ENCODE data around the gene NKX1-1.

The NKX1-1 gene

GRCh38 chr4:1413687-1414479 lies 7.6 kb upstream of the NKX1-1 start:
- Histone ChIP-seq H4K20me1 (ENCODE audit: low read depth, low read length) (no peaks in the 10 kb centered on the region), H3F3A (ENCODE audit: insufficient read depth) (no peaks in the 10 kb centered on the region), H3K4me2 (ENCODE audit: low read depth, low read length, poor library complexity, severe bottlenecking) (no peak overlapping the region), H3K9me2 (replicated peaks; ENCODE audit: insufficient read depth, low read length) (no peaks in the 10 kb centered on the region), H3K9me3 (ENCODE audit: insufficient read depth, low read length) (no peaks in the 10 kb centered on the region), H3K27ac (ENCODE audit: low read depth, low read length) (no peak overlapping the region), H2AFZ (ENCODE audit: low read depth, low read length, severe bottlenecking) (no peak overlapping the region), H3K27me3 (ENCODE audit: low read length) (no peaks in the 10 kb centered on the region), H3K4me3 (ENCODE audit: insufficient read depth, low read length, poor library complexity, severe bottlenecking) (no peak overlapping the region), H3K9ac (ENCODE audit: low read length) (no peak overlapping the region), H3K36me3 (ENCODE audit: low read length) (no peaks in the 10 kb centered on the region), H3K79me2 (ENCODE audit: insufficient read depth, low read length) (no peaks in the 10 kb centered on the region)
- TF ChIP-seq EZH2phosphoT487 (conservative IDR thresholded peaks at IDR 0.05; ENCODE audit: low read length): no peak
- TF ChIP-seq, protein P1, sequence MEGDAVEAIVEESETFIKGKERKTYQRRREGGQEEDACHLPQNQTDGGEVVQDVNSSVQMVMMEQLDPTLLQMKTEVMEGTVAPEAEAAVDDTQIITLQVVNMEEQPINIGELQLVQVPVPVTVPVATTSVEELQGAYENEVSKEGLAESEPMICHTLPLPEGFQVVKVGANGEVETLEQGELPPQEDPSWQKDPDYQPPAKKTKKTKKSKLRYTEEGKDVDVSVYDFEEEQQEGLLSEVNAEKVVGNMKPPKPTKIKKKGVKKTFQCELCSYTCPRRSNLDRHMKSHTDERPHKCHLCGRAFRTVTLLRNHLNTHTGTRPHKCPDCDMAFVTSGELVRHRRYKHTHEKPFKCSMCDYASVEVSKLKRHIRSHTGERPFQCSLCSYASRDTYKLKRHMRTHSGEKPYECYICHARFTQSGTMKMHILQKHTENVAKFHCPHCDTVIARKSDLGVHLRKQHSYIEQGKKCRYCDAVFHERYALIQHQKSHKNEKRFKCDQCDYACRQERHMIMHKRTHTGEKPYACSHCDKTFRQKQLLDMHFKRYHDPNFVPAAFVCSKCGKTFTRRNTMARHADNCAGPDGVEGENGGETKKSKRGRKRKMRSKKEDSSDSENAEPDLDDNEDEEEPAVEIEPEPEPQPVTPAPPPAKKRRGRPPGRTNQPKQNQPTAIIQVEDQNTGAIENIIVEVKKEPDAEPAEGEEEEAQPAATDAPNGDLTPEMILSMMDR (IDR thresholded peaks at IDR 0.05; ENCODE audit: insufficient read depth, low read length, poor library complexity, severe bottlenecking): no peak

DNA sequence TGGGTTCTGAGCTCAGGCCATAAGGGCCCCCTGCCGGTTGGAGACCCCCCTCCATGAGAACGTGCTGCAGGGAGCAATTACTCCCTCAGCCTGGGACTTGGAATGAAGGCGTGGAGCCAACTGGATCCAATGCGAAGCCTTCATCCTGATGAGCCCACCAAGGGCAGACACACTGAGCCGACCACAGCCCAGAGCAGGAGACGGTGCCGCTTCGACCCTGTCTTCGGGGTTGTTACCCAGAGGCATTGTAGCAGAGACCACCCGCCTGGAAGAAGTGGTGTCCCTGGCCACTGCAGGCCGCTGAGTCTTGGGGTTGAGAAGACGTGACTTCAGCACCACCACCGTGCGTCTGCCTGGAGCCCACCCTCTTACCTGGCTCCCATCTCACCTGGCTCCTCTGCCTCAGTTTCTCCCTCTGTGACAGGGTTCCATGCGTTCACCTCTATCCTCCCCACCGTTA lies 7.0 kb upstream of the NKX1-1 start:
- no peak overlapping the region for H3K9ac ChIP-seq (ENCODE audit: low read length)
- no peak overlapping the region for H3K4me3 ChIP-seq (ENCODE audit: insufficient read depth, low read length, poor library complexity, severe bottlenecking)
- TF ChIP-seq, protein P1 (IDR thresholded peaks at IDR 0.05; ENCODE audit: insufficient read depth, low read length, poor library complexity, severe bottlenecking): no peak
- no peak for TF ChIP-seq EZH2phosphoT487 (conservative IDR thresholded peaks at IDR 0.05; ENCODE audit: low read length)
- no peaks in the 10 kb centered on the region for H3F3A ChIP-seq (ENCODE audit: insufficient read depth)
- no peaks in the 10 kb centered on the region for H3K9me3 ChIP-seq (ENCODE audit: insufficient read depth, low read length)
- H3K4me2 ChIP-seq (ENCODE audit: low read depth, low read length, poor library complexity, severe bottlenecking): no peak overlapping the region
- H3K36me3 ChIP-seq (ENCODE audit: low read length): no peaks in the 10 kb centered on the region
- H3K9me2 ChIP-seq (replicated peaks; ENCODE audit: insufficient read depth, low read length): no peaks in the 10 kb centered on the region
- H4K20me1 ChIP-seq (ENCODE audit: low read depth, low read length): no peaks in the 10 kb centered on the region
- no peaks in the 10 kb centered on the region for H3K79me2 ChIP-seq (ENCODE audit: insufficient read depth, low read length)
- H3K27ac ChIP-seq (ENCODE audit: low read depth, low read length): no peak overlapping the region
- H2AFZ ChIP-seq (ENCODE audit: low read depth, low read length, severe bottlenecking): no peak overlapping the region
- no peaks in the 10 kb centered on the region for H3K27me3 ChIP-seq (ENCODE audit: low read length)

DNA sequence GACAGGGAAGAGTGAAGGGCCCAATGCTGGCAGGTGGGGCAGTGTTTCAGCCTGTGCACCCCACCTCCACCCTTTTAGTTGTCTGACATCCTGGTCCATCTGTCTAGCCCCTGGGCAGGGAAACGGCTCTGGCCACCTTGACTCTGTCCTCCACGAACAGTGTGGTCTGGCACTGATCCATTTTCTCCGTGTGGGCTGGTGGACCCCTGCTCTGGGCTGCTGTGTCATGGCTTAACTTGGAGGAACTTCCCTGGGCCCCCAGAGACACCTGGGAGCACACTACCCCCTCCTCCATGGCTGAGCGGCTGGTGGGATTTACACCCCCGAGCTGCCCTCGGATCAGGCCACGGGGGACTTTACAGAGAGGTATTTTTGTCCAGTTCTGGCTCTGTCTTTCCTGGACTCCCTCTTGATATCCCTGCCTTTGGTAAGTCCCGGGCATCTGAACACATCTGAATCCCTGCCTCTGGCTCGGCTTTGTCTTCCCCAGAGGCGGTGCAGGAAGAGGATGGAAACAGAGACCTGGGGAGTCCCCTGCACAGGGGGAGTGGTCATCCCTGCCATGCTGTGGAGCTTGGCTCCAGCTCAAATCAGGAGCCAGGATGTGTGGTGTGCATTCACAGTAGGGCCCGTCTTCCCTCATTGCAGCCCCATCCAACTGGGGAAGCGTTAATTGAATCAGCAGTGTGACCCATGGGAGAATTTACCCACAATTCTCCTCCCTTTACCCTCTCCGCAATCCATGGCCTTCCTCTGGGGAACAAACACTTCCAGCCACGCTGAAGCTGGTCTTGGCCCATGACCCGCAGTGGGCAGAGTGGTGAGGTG lies 6.3 kb upstream of the NKX1-1 start:
- no peaks in the 10 kb centered on the region for H3F3A ChIP-seq (ENCODE audit: insufficient read depth)
- no peak overlapping the region for H3K4me2 ChIP-seq (ENCODE audit: low read depth, low read length, poor library complexity, severe bottlenecking)
- no peak overlapping the region for H3K9ac ChIP-seq (ENCODE audit: low read length)
- no peaks in the 10 kb centered on the region for H3K9me2 ChIP-seq (replicated peaks; ENCODE audit: insufficient read depth, low read length)
- no peaks in the 10 kb centered on the region for H3K27me3 ChIP-seq (ENCODE audit: low read length)
- H3K79me2 ChIP-seq (ENCODE audit: insufficient read depth, low read length): no peaks in the 10 kb centered on the region
- H2AFZ ChIP-seq (ENCODE audit: low read depth, low read length, severe bottlenecking): no peak overlapping the region
- no peaks in the 10 kb centered on the region for H3K36me3 ChIP-seq (ENCODE audit: low read length)
- H3K27ac ChIP-seq (ENCODE audit: low read depth, low read length): no peak overlapping the region
- H3K9me3 ChIP-seq (ENCODE audit: insufficient read depth, low read length): no peaks in the 10 kb centered on the region
- H4K20me1 ChIP-seq (ENCODE audit: low read depth, low read length): no peaks in the 10 kb centered on the region
- TF ChIP-seq, protein P1 (IDR thresholded peaks at IDR 0.05; ENCODE audit: insufficient read depth, low read length, poor library complexity, severe bottlenecking): no peak
- no peak for TF ChIP-seq EZH2phosphoT487 (conservative IDR thresholded peaks at IDR 0.05; ENCODE audit: low read length)
- no peak overlapping the region for H3K4me3 ChIP-seq (ENCODE audit: insufficient read depth, low read length, poor library complexity, severe bottlenecking)
